ENCODE data around the gene DTNBP1. TPM values are rescaled to one million over a fixed set of nuclear protein-coding genes. Genes with fewer than 3 reads are reported as not detected.
A peak's percentile ranks its signal among the peaks of the same experiment; 100 is the strongest.

Gene DTNBP1
- total RNA-seq, 1 donor from 2014 or later, result 20.1 TPM

- H3K4me3 Mint-ChIP-seq (ENCODE audit: unreplicated experiment), result no peak overlapping the region
- H3K36me3 Mint-ChIP-seq (ENCODE audit: unreplicated experiment), result peaks cover 16% of the 10 kb centered on the region
- TF ChIP-seq CTCF (IDR thresholded peaks at IDR 0.05), result no peak
- peaks cover 17% of the 10 kb centered on the region for H3K4me1 Mint-ChIP-seq (ENCODE audit: unreplicated experiment)
- peak; percentile 2 for DNase-seq (ENCODE audit: extremely low spot score, unreplicated experiment)
- no peaks in the 10 kb centered on the region for H3K27me3 Mint-ChIP-seq (ENCODE audit: unreplicated experiment)
- peak overlapping the region; percentile 63 for H3K27ac Mint-ChIP-seq (ENCODE audit: unreplicated experiment)
- H3K9me3 Mint-ChIP-seq (ENCODE audit: unreplicated experiment), result no peaks in the 10 kb centered on the region
These were observed 127.2 kb downstream of the DTNBP1 start for GRCh38 chr6:15535495-15536197.

GRCh38 chr6:15534974-15535373 is 127.9 kb downstream of the DTNBP1 start:
- Mint-ChIP-seq H3K4me3 (ENCODE audit: unreplicated experiment) (no peak overlapping the region), H3K27ac (ENCODE audit: unreplicated experiment) (no peak overlapping the region), H3K36me3 (ENCODE audit: unreplicated experiment) (peaks cover 21% of the 10 kb centered on the region), H3K27me3 (ENCODE audit: unreplicated experiment) (no peaks in the 10 kb centered on the region), H3K9me3 (ENCODE audit: unreplicated experiment) (no peaks in the 10 kb centered on the region), H3K4me1 (ENCODE audit: unreplicated experiment) (peaks cover 17% of the 10 kb centered on the region)
- no peak for TF ChIP-seq CTCF (IDR thresholded peaks at IDR 0.05)
- DNase-seq (ENCODE audit: extremely low spot score, unreplicated experiment), result peak; percentile 19

DNA sequence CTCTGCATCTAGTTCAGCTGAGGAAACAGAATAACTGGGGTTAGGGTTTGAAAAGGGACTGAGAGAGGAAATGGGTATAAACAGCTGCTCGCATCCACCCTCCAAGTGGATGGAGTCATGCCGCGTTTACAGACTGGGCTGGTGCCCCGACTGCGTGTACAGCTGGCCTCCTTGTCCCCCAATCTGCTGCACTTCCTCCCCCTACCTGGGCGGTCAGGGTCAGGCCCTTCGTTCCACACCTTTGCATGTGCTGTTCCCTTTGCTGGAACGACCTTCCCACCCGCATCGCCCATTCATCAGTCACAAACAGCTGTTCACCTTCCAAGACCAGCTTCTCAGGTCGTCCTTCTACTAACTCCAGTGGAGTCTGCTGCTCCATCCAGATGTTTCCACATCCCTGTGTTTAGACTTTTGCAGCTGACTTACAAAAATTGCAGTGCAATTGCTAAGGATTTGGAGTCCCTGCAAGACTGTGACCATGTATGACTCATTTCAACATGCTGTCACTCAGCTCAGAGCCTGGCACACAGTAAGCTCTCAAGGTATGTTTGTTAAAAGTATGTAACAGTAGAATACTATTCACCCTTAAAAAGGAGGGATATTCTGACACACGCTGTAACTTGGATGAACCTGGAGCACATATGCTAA is 129.3 kb downstream of the DTNBP1 start:
- H3K27me3 Mint-ChIP-seq (ENCODE audit: unreplicated experiment), result no peaks in the 10 kb centered on the region
- no peak overlapping the region for H3K27ac Mint-ChIP-seq (ENCODE audit: unreplicated experiment)
- TF ChIP-seq CTCF (IDR thresholded peaks at IDR 0.05), result no peak
- peak; percentile 68 for DNase-seq (ENCODE audit: extremely low spot score, unreplicated experiment)
- no peaks in the 10 kb centered on the region for H3K9me3 Mint-ChIP-seq (ENCODE audit: unreplicated experiment)
- peaks cover 17% of the 10 kb centered on the region for H3K4me1 Mint-ChIP-seq (ENCODE audit: unreplicated experiment)
- H3K36me3 Mint-ChIP-seq (ENCODE audit: unreplicated experiment), result peaks cover 28% of the 10 kb centered on the region
- no peak overlapping the region for H3K4me3 Mint-ChIP-seq (ENCODE audit: unreplicated experiment)

- H3K4me1 Mint-ChIP-seq (ENCODE audit: unreplicated experiment), result peaks cover 17% of the 10 kb centered on the region
- peaks cover 9% of the 10 kb centered on the region for H3K9me3 Mint-ChIP-seq (ENCODE audit: unreplicated experiment)
- no peak overlapping the region for H3K4me3 Mint-ChIP-seq (ENCODE audit: unreplicated experiment)
- peak; percentile 57 for DNase-seq (ENCODE audit: extremely low spot score, unreplicated experiment)
- H3K27me3 Mint-ChIP-seq (ENCODE audit: unreplicated experiment), result no peaks in the 10 kb centered on the region
- H3K27ac Mint-ChIP-seq (ENCODE audit: unreplicated experiment), result no peak overlapping the region
- H3K36me3 Mint-ChIP-seq (ENCODE audit: unreplicated experiment), result peaks cover 33% of the 10 kb centered on the region
- no peak for TF ChIP-seq CTCF (IDR thresholded peaks at IDR 0.05)
These were observed 130.9 kb downstream of the DTNBP1 start for GRCh38 chr6:15531973-15532372.

DNA sequence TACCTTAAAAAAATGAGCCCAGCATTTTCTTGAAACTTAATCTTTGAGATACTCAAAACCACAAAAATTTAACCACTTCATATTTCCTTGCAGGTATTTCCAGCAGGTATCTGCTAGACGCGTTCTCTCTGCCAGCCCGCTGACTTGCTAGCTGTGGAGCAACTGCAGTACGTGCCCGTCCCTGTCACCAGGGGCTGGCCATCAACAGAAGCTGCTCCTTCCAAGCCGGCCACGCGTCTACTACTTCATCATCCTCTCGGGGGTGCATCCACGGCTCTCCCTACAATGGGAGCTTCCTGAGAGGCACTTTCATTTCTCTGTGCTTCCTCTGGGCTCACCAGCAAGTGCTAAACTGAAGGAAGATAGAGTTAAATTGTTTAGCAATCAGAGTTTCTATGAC is 132.4 kb downstream of the DTNBP1 start:
- no peak overlapping the region for H3K27ac Mint-ChIP-seq (ENCODE audit: unreplicated experiment)
- peaks cover 9% of the 10 kb centered on the region for H3K9me3 Mint-ChIP-seq (ENCODE audit: unreplicated experiment)
- no peaks in the 10 kb centered on the region for H3K27me3 Mint-ChIP-seq (ENCODE audit: unreplicated experiment)
- DNase-seq (ENCODE audit: extremely low spot score, unreplicated experiment), result peak; percentile 62
- H3K4me1 Mint-ChIP-seq (ENCODE audit: unreplicated experiment), result peaks cover 4% of the 10 kb centered on the region
- no peak for TF ChIP-seq CTCF (IDR thresholded peaks at IDR 0.05)
- no peak overlapping the region for H3K4me3 Mint-ChIP-seq (ENCODE audit: unreplicated experiment)
- H3K36me3 Mint-ChIP-seq (ENCODE audit: unreplicated experiment), result peaks cover 42% of the 10 kb centered on the region
